Uterus (tissue), 4 donors: Measurements from ENCODE around the gene NR2F1-AS1. TPM values are rescaled to one million over a fixed set of nuclear protein-coding genes. Genes with fewer than 3 reads are reported as not detected.
"Not testable (repeated sequence)": the region's sequence is repeated elsewhere in the genome, so short reads cannot be mapped to it uniquely, and the experiment has no call there.

ENCODE experiments used
- DNase-seq, 2 donors: peaks; one replicate each; pipeline ENCODE4 v3.0.0-alpha.2; 2019 to 2020
- H3K27ac ChIP-seq, 2 donors: fragments of 200-600 bp; sonication (generic); 1 replicate in 1 of 2; 2 replicates in 1 of 2; pipeline ENCODE4 v1.5.1; 2016 to 2018
- H3K27me3 ChIP-seq, 2 donors: fragments of 200-600 bp; sonication (generic); one replicate each; pipeline ENCODE4 v1.5.1; 2018 to 2019; ENCODE audit warnings: control low read depth in 1 of 2
- H3K36me3 ChIP-seq, 2 donors: fragments of 200-600 bp; sonication (generic); one replicate each; pipeline ENCODE4 v1.5.1; 2019; ENCODE audit warnings: control low read depth in 1 of 2
- H3K4me1 ChIP-seq, 2 donors: fragments of 200-600 bp; sonication (generic); one replicate each; pipeline ENCODE4 v1.5.1; 2018 to 2019; ENCODE audit warnings: control low read depth in 1 of 2
- H3K4me3 ChIP-seq, 2 donors: fragments of 200-600 bp; sonication (generic); 1 replicate in 1 of 2; 2 replicates in 1 of 2; pipeline ENCODE4 v1.5.1; 2018 to 2019; ENCODE audit warnings: mild to moderate bottlenecking in 1 of 2
- H3K9me3 ChIP-seq, 2 donors: fragments of 200-600 bp; sonication (generic); one replicate each; pipeline ENCODE4 v1.5.1; 2019; ENCODE audit warnings: control low read depth in 1 of 2
- CTCF ChIP-seq, 4 experiments: fragments of 200-600 bp in 2 of 4; fragments of 450-650 bp in 2 of 4; sonication (generic) in 2 of 4; IDR thresholded peaks; one replicate each; pipeline ENCODE4 v1.5.1; 2016 to 2019; ENCODE audit warnings: antibody characterized with exemption in 4 of 4, mild to moderate bottlenecking in 2 of 4, moderate library complexity in 1 of 4
- POLR2A ChIP-seq, 2 donors: fragments of 450-650 bp; IDR thresholded peaks; one replicate each; pipeline ENCODE4 v1.6.1; 2016; ENCODE audit warnings: antibody characterized with exemption in 2 of 2, mild to moderate bottlenecking in 1 of 2, moderate library complexity in 1 of 2
- intact Hi-C: fragments of 100-400 bp; cut with DNase I; formaldehyde crosslinking; loops from one replicate; pipeline ENCODE4 v1.15.1; 2023; ENCODE audit warnings: low total_unique reads
- total RNA-seq, 4 donors: library from RNA; depleted of rRNA in 3 of 4; stranded (reverse); fragments of >200 nt in 3 of 4; gene quantifications; one replicate each; pipeline versions ENCODE4 v1.1.0 to v1.2.4, GENCODE V29; 2014 to 2023
- donor health status: DM: yes; HTN: yes; CAD: no.

The NR2F1-AS1 gene
- total RNA-seq, 4 donors from 2014 or later = 4.4 to 46.1 (median 19.9) TPM

- no peak overlapping the region for H3K4me3 ChIP-seq
- no peak overlapping the region for H3K27ac ChIP-seq
- intact Hi-C loops = no loop called here
Observed at GRCh38 chr5:93510626-93511380, 70.2 kb downstream of the NR2F1-AS1 start.

GRCh38 chr5:93505553-93505952 lies 75.5 kb downstream of the NR2F1-AS1 start:
- intact Hi-C loops, H3K27ac ChIP-seq, H3K27me3 ChIP-seq, H3K36me3 ChIP-seq, H3K4me3 ChIP-seq, H3K4me1 ChIP-seq, DNase-seq, H3K9me3 ChIP-seq: not testable (repeated sequence)

More at GRCh38 chr5:93510626-93511380, 70.2 kb downstream of the NR2F1-AS1 start:
- no peak for DNase-seq
- Histone ChIP-seq H3K36me3 (no peaks in the 10 kb centered on the region), H3K4me1 (no peaks in the 10 kb centered on the region), H3K27me3 (no peaks in the 10 kb centered on the region), H3K9me3 (no peaks in the 10 kb centered on the region)
- TF ChIP-seq CTCF (IDR thresholded peaks at IDR 0.05) (no peak), POLR2A (IDR thresholded peaks at IDR 0.05) (no peak)

GRCh38 chr5:93503598-93504067 lies 77.4 kb downstream of the NR2F1-AS1 start:
- intact Hi-C loops = no loop called here
- no peaks in the 10 kb centered on the region for H3K9me3 ChIP-seq

GRCh38 chr5:93497096-93497495 lies 83.9 kb downstream of the NR2F1-AS1 start:
- Histone ChIP-seq H3K4me1 (no peaks in the 10 kb centered on the region), H3K27me3 (no peaks in the 10 kb centered on the region), H3K4me3 (no peak overlapping the region), H3K36me3 (no peaks in the 10 kb centered on the region), H3K9me3 (no peaks in the 10 kb centered on the region), H3K27ac (no peak overlapping the region)
- DNase-seq = no peak
- intact Hi-C loops = no loop called here
- TF ChIP-seq CTCF (IDR thresholded peaks at IDR 0.05) (no peak), POLR2A (IDR thresholded peaks at IDR 0.05) (no peak)

More at GRCh38 chr5:93503598-93504067, 77.4 kb downstream of the NR2F1-AS1 start:
- DNase-seq = no peak
- Histone ChIP-seq H3K36me3 (no peaks in the 10 kb centered on the region), H3K27ac (no peak overlapping the region), H3K27me3 (no peaks in the 10 kb centered on the region), H3K4me1 (no peaks in the 10 kb centered on the region), H3K4me3 (no peak overlapping the region)
- TF ChIP-seq POLR2A (IDR thresholded peaks at IDR 0.05) (no peak), CTCF (IDR thresholded peaks at IDR 0.05) (no peak)

- Histone ChIP-seq H3K9me3 (peaks cover 0 to 20% of the 10 kb centered on the region in 2 donors), H3K36me3 (no peaks in the 10 kb centered on the region), H3K4me3 (no peak overlapping the region), H3K4me1 (no peaks in the 10 kb centered on the region), H3K27me3 (no peaks in the 10 kb centered on the region), H3K27ac (no peak overlapping the region)
- TF ChIP-seq POLR2A (IDR thresholded peaks at IDR 0.05) (no peak), CTCF (IDR thresholded peaks at IDR 0.05) (no peak)
- no peak for DNase-seq
- intact Hi-C loops = no loop called here
Observed at GRCh38 chr5:93479982-93480509, 101.0 kb downstream of the NR2F1-AS1 start.
